H54 (cell line): Measurements from ENCODE around the gene EPS8L3.
"Not testable (repeated sequence)": the region's sequence is repeated elsewhere in the genome, so short reads cannot be mapped to it uniquely, and the experiment has no call there.

Experiments used
- DNase-seq: peaks from one replicate; pipeline ENCODE4 v3.0.0; 2011; ENCODE audit warnings: low spot score, mixed read lengths; ENCODE audit not compliant: insufficient read length
- FAIRE-seq: peaks from 3 replicates; lab custom pipeline; 2011; peaks lifted over from hg19 to GRCh38; lab: Jason Lieb, UNC
- POLR2A ChIP-seq: IDR thresholded peaks from 2 replicates; pipeline ENCODE4 v1.6.1; 2011; ENCODE audit warnings: low read depth, mild to moderate bottlenecking, low read length

Gene EPS8L3

GRCh38 chr1:109759513-109760334 is 4.0 kb downstream of the EPS8L3 start:
- FAIRE-seq = no peak
- TF ChIP-seq POLR2A = no peak
- no peak for DNase-seq

DNA sequence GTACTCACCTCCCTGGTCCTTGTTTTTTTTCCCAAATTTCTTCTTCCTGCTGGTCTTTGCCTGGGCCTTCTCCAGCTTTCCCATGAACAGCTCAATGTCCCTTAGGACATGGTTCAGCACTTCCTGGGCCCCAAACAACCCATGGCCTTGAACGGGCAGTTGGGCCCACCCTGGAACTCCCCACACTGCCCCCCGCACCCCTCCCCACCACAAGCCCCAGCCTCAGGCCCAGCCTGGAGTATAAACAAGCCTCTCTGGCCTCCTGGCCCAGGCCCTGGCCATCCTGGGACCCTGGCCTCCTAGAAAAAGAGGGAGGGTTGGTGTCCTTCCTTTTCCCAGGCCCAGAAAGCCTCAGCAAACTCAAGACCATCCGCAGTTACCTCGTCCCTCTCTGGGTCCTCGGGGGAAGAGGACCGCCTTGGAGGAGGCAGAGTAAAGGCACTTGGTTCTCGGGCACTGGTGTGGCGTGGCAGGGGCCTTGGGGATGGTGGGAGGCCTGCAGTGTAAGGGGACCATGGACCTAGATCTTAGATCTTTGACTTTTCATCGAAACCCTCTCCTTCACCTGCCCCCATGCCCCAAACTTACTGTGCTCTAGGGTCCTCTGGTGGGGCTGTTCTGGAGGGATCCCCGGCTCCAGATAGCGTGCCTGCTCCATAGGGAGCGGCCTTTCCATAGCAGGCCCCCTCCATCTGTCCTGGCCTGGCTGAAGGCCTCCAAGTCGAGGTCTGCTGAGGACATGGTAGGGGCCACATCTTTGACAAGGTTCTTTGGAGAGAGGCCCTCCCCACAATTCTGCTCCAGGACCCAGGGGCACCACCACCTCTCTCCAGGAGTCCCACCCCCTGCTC is 5.6 kb downstream of the EPS8L3 start:
- DNase-seq = no peak
- no peak for FAIRE-seq
- TF ChIP-seq POLR2A = no peak

- no peak for DNase-seq
- no peak for FAIRE-seq
- no peak for TF ChIP-seq POLR2A
These were observed 6.7 kb downstream of the EPS8L3 start for GRCh38 chr1:109756848-109757521.

GRCh38 chr1:109756325-109756724 is 7.4 kb downstream of the EPS8L3 start:
- not testable (repeated sequence) for FAIRE-seq, DNase-seq

- FAIRE-seq (no peak), DNase-seq (no peak)
- TF ChIP-seq POLR2A = no peak
These were observed 9.0 kb downstream of the EPS8L3 start for GRCh38 chr1:109754738-109755137.

GRCh38 chr1:109751531-109752260 is 12.0 kb downstream of the EPS8L3 start:
- FAIRE-seq (no peak), DNase-seq (no peak)
- TF ChIP-seq POLR2A = no peak

- no peak for FAIRE-seq
- no peak for TF ChIP-seq POLR2A
- no peak for DNase-seq
These were observed 12.8 kb downstream of the EPS8L3 start for GRCh38 chr1:109750920-109751319.

DNA sequence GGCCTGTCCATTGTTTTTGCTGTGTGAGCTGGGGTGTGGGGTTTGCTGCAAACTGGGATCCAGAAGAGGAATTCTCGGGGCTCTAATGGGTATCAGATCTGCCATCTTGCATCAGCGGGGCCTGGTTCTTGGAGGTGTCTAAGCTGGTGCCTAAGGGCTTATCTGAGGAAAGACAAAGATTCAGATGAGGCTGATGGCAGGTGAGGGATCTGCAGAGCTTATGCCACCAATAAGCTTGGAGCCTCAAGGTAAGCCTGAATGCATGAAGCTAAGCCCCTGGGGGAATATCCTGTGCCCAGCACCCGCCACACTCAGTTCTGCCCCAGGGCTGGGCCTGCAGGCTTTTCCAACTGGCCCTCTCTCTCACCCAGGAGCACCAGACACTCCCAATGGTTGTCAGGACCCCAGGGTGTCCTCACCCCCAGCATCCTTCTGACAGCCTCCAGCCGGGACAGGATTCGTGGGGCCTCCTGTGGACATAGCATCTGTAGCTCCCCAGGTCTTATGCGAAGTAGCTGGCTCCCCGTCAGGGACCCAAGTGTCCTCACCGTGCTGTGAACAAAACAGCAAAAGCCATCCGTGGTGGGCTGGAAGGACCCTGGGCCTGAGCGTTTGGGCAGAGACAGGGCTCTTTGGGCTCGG is 13.4 kb downstream of the EPS8L3 start:
- DNase-seq (no peak), FAIRE-seq (no peak)
- no peak for TF ChIP-seq POLR2A

- DNase-seq = no peak
- FAIRE-seq = no peak
- TF ChIP-seq POLR2A = no peak
These were observed 14.5 kb downstream of the EPS8L3 start for GRCh38 chr1:109749221-109749620.

- FAIRE-seq, DNase-seq: not testable (repeated sequence)
These were observed 15.4 kb downstream of the EPS8L3 start for GRCh38 chr1:109748311-109748710.

GRCh38 chr1:109740615-109741373 is 22.9 kb downstream of the EPS8L3 start, which contains the start of gene GSTM3:
TSS of gene GSTM3 (minus strand) at chr1:109741038. CDS start at chr1:109740287, 751 bp downstream.
- FAIRE-seq = no peak
- no peak for DNase-seq
- TF ChIP-seq POLR2A = no peak
